HEK293 (cell line): ENCODE data around the gene VWCE.

Source experiments
- BCL11B ChIP-seq: fragments of 450-650 bp; formaldehyde crosslinking; IDR thresholded peaks from 2 replicates; pipeline ENCODE4 v1.5.1; 2016; ENCODE audit warnings: low read depth, missing biosample characterization, missing genetic modification characterization
- CTCF ChIP-seq: fragments of 450-650 bp; formaldehyde crosslinking; IDR thresholded peaks from 2 replicates; pipeline ENCODE4 v1.5.1; 2016; ENCODE audit warnings: missing biosample characterization, missing genetic modification characterization
- MYNN ChIP-seq: fragments of 450-650 bp; formaldehyde crosslinking; IDR thresholded peaks from 2 replicates; pipeline ENCODE4 v1.5.1; 2016; ENCODE audit warnings: missing biosample characterization, missing genetic modification characterization, borderline replicate concordance
- OSR2 ChIP-seq: fragments of 450-650 bp; formaldehyde crosslinking; IDR thresholded peaks from 2 replicates; pipeline ENCODE4 v1.5.1; 2016; ENCODE audit warnings: missing biosample characterization, missing genetic modification characterization
- OVOL3 ChIP-seq: fragments of 450-650 bp; formaldehyde crosslinking; IDR thresholded peaks from 2 replicates; pipeline ENCODE4 v1.5.1; 2016; ENCODE audit warnings: missing biosample characterization, missing genetic modification characterization
- WT1 ChIP-seq: fragments of 450-650 bp; formaldehyde crosslinking; IDR thresholded peaks from 2 replicates; pipeline ENCODE4 v1.5.1; 2016; ENCODE audit warnings: missing biosample characterization, missing genetic modification characterization
- ZBTB8A ChIP-seq: fragments of 450-650 bp; formaldehyde crosslinking; IDR thresholded peaks from 2 replicates; pipeline ENCODE4 v1.5.1; 2016; ENCODE audit warnings: missing biosample characterization, missing genetic modification characterization
- ZFP37 ChIP-seq: fragments of 450-650 bp; formaldehyde crosslinking; IDR thresholded peaks from 2 replicates; pipeline ENCODE4 v1.5.1; 2016; ENCODE audit warnings: missing biosample characterization, missing genetic modification characterization
- ZNF214 ChIP-seq: fragments of 450-650 bp; formaldehyde crosslinking; IDR thresholded peaks from 2 replicates; pipeline ENCODE4 v1.5.1; 2017; ENCODE audit warnings: missing biosample characterization, mild to moderate bottlenecking, missing genetic modification characterization, borderline replicate concordance
- ZNF23 ChIP-seq: fragments of 450-650 bp; formaldehyde crosslinking; IDR thresholded peaks from 2 replicates; pipeline ENCODE4 v1.5.1; 2016; ENCODE audit warnings: missing biosample characterization, missing genetic modification characterization, borderline replicate concordance
- ZNF311 ChIP-seq: fragments of 450-650 bp; formaldehyde crosslinking; IDR thresholded peaks from 2 replicates; pipeline ENCODE4 v1.5.1; 2017; ENCODE audit warnings: missing biosample characterization, missing genetic modification characterization, borderline replicate concordance
- ZNF341 ChIP-seq: fragments of 450-650 bp; formaldehyde crosslinking; IDR thresholded peaks from 2 replicates; pipeline ENCODE4; 2016; ENCODE audit warnings: low read depth, missing biosample characterization, missing genetic modification characterization
- ZNF426 ChIP-seq: fragments of 450-650 bp; formaldehyde crosslinking; IDR thresholded peaks from 2 replicates; pipeline ENCODE4 v1.5.1; 2017; ENCODE audit warnings: missing biosample characterization, missing genetic modification characterization, mild to moderate bottlenecking, inconsistent platforms, moderate library complexity
- ZNF488 ChIP-seq: fragments of 450-650 bp; formaldehyde crosslinking; IDR thresholded peaks from 2 replicates; pipeline ENCODE4 v1.5.1; 2016; ENCODE audit warnings: missing biosample characterization, missing genetic modification characterization
- ZNF513 ChIP-seq: fragments of 450-650 bp; IDR thresholded peaks from 2 replicates; pipeline ENCODE4 v1.5.1; 2018; ENCODE audit warnings: missing biosample characterization, missing genetic modification characterization
- ZNF555 ChIP-seq: fragments of 450-650 bp; formaldehyde crosslinking; conservative IDR thresholded peaks from 2 replicates; pipeline ENCODE4 v1.5.1; 2017; ENCODE audit warnings: missing biosample characterization, mild to moderate bottlenecking, missing genetic modification characterization, inconsistent platforms
- ZNF580 ChIP-seq: fragments of 450-650 bp; formaldehyde crosslinking; IDR thresholded peaks from 2 replicates; pipeline ENCODE4 v1.5.1; 2016; ENCODE audit warnings: missing biosample characterization, missing genetic modification characterization
- ZNF596 ChIP-seq: fragments of 450-650 bp; IDR thresholded peaks from 2 replicates; pipeline ENCODE4 v1.5.0; 2018; ENCODE audit warnings: missing biosample characterization, mild to moderate bottlenecking, missing genetic modification characterization, moderate library complexity
- ZNF677 ChIP-seq: fragments of 450-650 bp; IDR thresholded peaks from 2 replicates; pipeline ENCODE4 v1.5.0; 2018; ENCODE audit warnings: missing biosample characterization, mild to moderate bottlenecking, missing genetic modification characterization, moderate library complexity
- ZXDB ChIP-seq: fragments of 450-650 bp; formaldehyde crosslinking; IDR thresholded peaks from 2 replicates; pipeline ENCODE4 v1.5.1; 2016; ENCODE audit warnings: missing biosample characterization, missing genetic modification characterization
- TF ChIP-seq, protein P1 (sequence below): fragments of 450-650 bp; formaldehyde crosslinking; IDR thresholded peaks from 2 replicates; pipeline ENCODE4 v1.5.1; 2016; ENCODE audit warnings: missing biosample characterization, missing genetic modification characterization
- TF ChIP-seq, protein P2 (sequence below): fragments of 450-650 bp; formaldehyde crosslinking; IDR thresholded peaks from 2 replicates; pipeline ENCODE4 v1.5.1; 2017; ENCODE audit warnings: missing biosample characterization, missing genetic modification characterization

VWCE gene

GRCh38 chr11:61294717-61295595, at the start of gene VWCE (continued):
- TF ChIP-seq ZNF488 (no peak), ZNF555 (tag by site-specific recombination) (no peak), OVOL3 (tag by site-specific recombination) (no peak), ZXDB (tag by site-specific recombination) (no peak; the same call in 1 of the 2 replicates), BCL11B (tag by site-specific recombination) (0 out of 2 replicates have a peak, but pooled peaks have one; percentile 23), ZNF426 (no peak), CTCF (tag by site-specific recombination) (peak; percentile 48), ZNF580 (no peak), ZNF677 (tag by site-specific recombination) (no peak), MYNN (no peak), ZBTB8A (peak; percentile 77), ZFP37 (tag by site-specific recombination) (no peak), ZNF513 (no peak), OSR2 (tag by site-specific recombination) (peak; percentile 76), ZNF23 (tag by site-specific recombination) (no peak), WT1 (tag by site-specific recombination) (0 out of 2 replicates have a peak, but pooled peaks have one; percentile 14), ZNF341 (tag by site-specific recombination) (peak; percentile 66), ZNF311 (tag by site-specific recombination) (no peak), ZNF214 (no peak), ZNF596 (tag by site-specific recombination) (no peak)
- TF ChIP-seq, protein P1, sequence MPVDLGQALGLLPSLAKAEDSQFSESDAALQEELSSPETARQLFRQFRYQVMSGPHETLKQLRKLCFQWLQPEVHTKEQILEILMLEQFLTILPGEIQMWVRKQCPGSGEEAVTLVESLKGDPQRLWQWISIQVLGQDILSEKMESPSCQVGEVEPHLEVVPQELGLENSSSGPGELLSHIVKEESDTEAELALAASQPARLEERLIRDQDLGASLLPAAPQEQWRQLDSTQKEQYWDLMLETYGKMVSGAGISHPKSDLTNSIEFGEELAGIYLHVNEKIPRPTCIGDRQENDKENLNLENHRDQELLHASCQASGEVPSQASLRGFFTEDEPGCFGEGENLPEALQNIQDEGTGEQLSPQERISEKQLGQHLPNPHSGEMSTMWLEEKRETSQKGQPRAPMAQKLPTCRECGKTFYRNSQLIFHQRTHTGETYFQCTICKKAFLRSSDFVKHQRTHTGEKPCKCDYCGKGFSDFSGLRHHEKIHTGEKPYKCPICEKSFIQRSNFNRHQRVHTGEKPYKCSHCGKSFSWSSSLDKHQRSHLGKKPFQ (tag by site-specific recombination) = no peak
- TF ChIP-seq, protein P2, sequence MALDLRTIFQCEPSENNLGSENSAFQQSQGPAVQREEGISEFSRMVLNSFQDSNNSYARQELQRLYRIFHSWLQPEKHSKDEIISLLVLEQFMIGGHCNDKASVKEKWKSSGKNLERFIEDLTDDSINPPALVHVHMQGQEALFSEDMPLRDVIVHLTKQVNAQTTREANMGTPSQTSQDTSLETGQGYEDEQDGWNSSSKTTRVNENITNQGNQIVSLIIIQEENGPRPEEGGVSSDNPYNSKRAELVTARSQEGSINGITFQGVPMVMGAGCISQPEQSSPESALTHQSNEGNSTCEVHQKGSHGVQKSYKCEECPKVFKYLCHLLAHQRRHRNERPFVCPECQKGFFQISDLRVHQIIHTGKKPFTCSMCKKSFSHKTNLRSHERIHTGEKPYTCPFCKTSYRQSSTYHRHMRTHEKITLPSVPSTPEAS (tag by site-specific recombination) = no peak
